Endothelial cell of umbilical vein (primary cell): Measurements from ENCODE around the gene ANAPC16. TPM values are rescaled to one million over a fixed set of nuclear protein-coding genes. Genes with fewer than 3 reads are reported as not detected.

Experiments used
- BruUV-seq: library from RNA; stranded (reverse); fragments of 400-500 nt; replicated peaks from 2 replicates; lab custom pipeline; 2021; lab: Mats Ljungman, UMichigan
- CTCF ChIA-PET: fragments of 300-600, 350-600 bp; sonication (Branson Sonifier 250); formaldehyde crosslinking; loops from one replicate; lab custom pipeline; 2021; ENCODE audit warnings: antibody characterized with exemption, inconsistent platforms; lab: Charles Lee
- POLR2A ChIA-PET: fragments of 300-600, 350-600 bp; sonication (Branson Sonifier 250); formaldehyde crosslinking; loops from one replicate; lab custom pipeline; 2021; ENCODE audit warnings: antibody characterized with exemption, inconsistent platforms; lab: Charles Lee
- DNase-seq: peaks from one replicate; pipeline ENCODE4 v3.0.0-alpha.2; 2011; ENCODE audit warnings: low read depth, low spot score
- FAIRE-seq: peaks from 2 replicates; lab custom pipeline; 2011; peaks lifted over from hg19 to GRCh38; lab: Jason Lieb, UNC
- H2AFZ ChIP-seq: 2 replicates; pipeline ENCODE4 v1.6.0; 2012; ENCODE audit warnings: low read depth, low read length, control low read depth, inconsistent platforms
- H3K27ac ChIP-seq: 2 replicates; pipeline ENCODE4 v1.5.1; 2011; ENCODE audit warnings: low read depth, mild to moderate bottlenecking, control low read depth, low read length, moderate library complexity; ENCODE audit not compliant: insufficient read depth
- H3K27me3 ChIP-seq, 2 experiments: 2 replicates each; pipeline versions ENCODE4 v1.6.0 to v1.6.1; 2011; ENCODE audit warnings: low read length in 2 of 2, mixed read lengths in 1 of 2; ENCODE audit not compliant: control insufficient read depth in 2 of 2, insufficient read depth in 2 of 2
- H3K36me3 ChIP-seq, 2 experiments: 2 replicates in 1 of 2; 3 replicates in 1 of 2; pipeline ENCODE4 v1.5.1; 2011; ENCODE audit warnings: low read length in 2 of 2, mild to moderate bottlenecking in 1 of 2, moderate library complexity in 1 of 2; ENCODE audit not compliant: control insufficient read depth in 2 of 2, insufficient read depth in 2 of 2; ENCODE audit errors: extremely low read depth in 1 of 2
- H3K4me1 ChIP-seq: 3 replicates; pipeline ENCODE4 v1.5.1; 2011; ENCODE audit warnings: mild to moderate bottlenecking, low read length; ENCODE audit not compliant: control insufficient read depth, insufficient read depth; ENCODE audit errors: extremely low read depth
- H3K4me2 ChIP-seq: 2 replicates; pipeline ENCODE4 v1.6.1; 2011; ENCODE audit warnings: low read length, control low read depth, mixed read lengths; ENCODE audit not compliant: insufficient read depth
- H3K4me3 ChIP-seq, 3 experiments: fragments of 200-600 bp in 1 of 3; sonication (generic), shearing (Covaris generic) in 1 of 3; replicated peaks in 1 of 3; 2 replicates each; pipeline ENCODE4 v1.5.1; 2011 to 2016; ENCODE audit warnings: control low read depth in 3 of 3, low read length in 3 of 3, mild to moderate bottlenecking in 2 of 3, inconsistent platforms in 1 of 3, low read depth in 1 of 3, moderate library complexity in 1 of 3; ENCODE audit not compliant: insufficient read depth in 1 of 3
- H3K79me2 ChIP-seq: 2 replicates; pipeline ENCODE4 v1.6.0; 2012; ENCODE audit warnings: low read length, inconsistent platforms; ENCODE audit not compliant: control insufficient read depth, insufficient read depth
- H3K9ac ChIP-seq: replicated peaks from 2 replicates; pipeline ENCODE3; 2011; ENCODE audit warnings: low read length, control low read depth; ENCODE audit not compliant: insufficient read depth; ENCODE audit errors: extremely low read depth
- H3K9me1 ChIP-seq: replicated peaks from 3 replicates; pipeline ENCODE4 v1.6.0; 2011; ENCODE audit warnings: mild to moderate bottlenecking, low read length; ENCODE audit not compliant: control insufficient read depth, insufficient read depth; ENCODE audit errors: extremely low read depth
- H3K9me3 ChIP-seq: replicated peaks from 2 replicates; pipeline ENCODE4 v1.5.1; 2012; ENCODE audit warnings: low read length, inconsistent platforms; ENCODE audit not compliant: control insufficient read depth, insufficient read depth
- H4K20me1 ChIP-seq: replicated peaks from 2 replicates; pipeline ENCODE3; 2011; ENCODE audit warnings: mild to moderate bottlenecking, low read length; ENCODE audit not compliant: control insufficient read depth, insufficient read depth; ENCODE audit errors: extremely low read depth
- EZH2 ChIP-seq: IDR thresholded peaks from 2 replicates; pipeline ENCODE4 v1.6.1; 2012; ENCODE audit warnings: borderline replicate concordance, low read depth, mild to moderate bottlenecking, moderate library complexity, low read length, inconsistent platforms; ENCODE audit not compliant: severe bottlenecking
- FOS ChIP-seq: IDR thresholded peaks from 2 replicates; pipeline ENCODE4 v1.6.1; 2011; ENCODE audit warnings: mild to moderate bottlenecking, low read length, moderate library complexity, borderline replicate concordance; ENCODE audit not compliant: insufficient read depth
- GATA2 ChIP-seq: IDR thresholded peaks from 2 replicates; pipeline ENCODE4 v1.7.0; 2011; ENCODE audit warnings: low read depth, mild to moderate bottlenecking, moderate library complexity, mixed read lengths, low read length; ENCODE audit not compliant: insufficient read length, insufficient read depth
- JUN ChIP-seq: IDR thresholded peaks from 2 replicates; pipeline ENCODE4 v1.6.1; 2011; ENCODE audit warnings: borderline replicate concordance, low read depth; ENCODE audit not compliant: insufficient read length, insufficient read depth
- MAX ChIP-seq: IDR thresholded peaks from 2 replicates; pipeline ENCODE4 v1.6.1; 2011; ENCODE audit not compliant: insufficient read depth, insufficient read length
- MYC ChIP-seq: IDR thresholded peaks from one replicate; pipeline ENCODE4 v1.6.1; 2011; ENCODE audit warnings: mild to moderate bottlenecking, low read depth, low read length
- POLR2A ChIP-seq: IDR thresholded peaks from 2 replicates; pipeline ENCODE4 v1.6.1; 2012; ENCODE audit warnings: low read depth, mild to moderate bottlenecking, control low read depth, low read length
- POLR2AphosphoS5 ChIP-seq: IDR thresholded peaks from 2 replicates; pipeline ENCODE4 v1.6.1; 2012; ENCODE audit warnings: low read depth, mild to moderate bottlenecking, control low read depth, low read length, moderate library complexity; ENCODE audit not compliant: insufficient read depth
- dilution Hi-C: fragments of 300-500 bp; cut with MboI; formaldehyde crosslinking; loops from one replicate; pipeline ENCODE4 v1.15.0; 2019; ENCODE audit warnings: low sequenced_read_pairs; ENCODE audit not compliant: extremely low pct_ligation_motif_present
- intact Hi-C: fragments of 100-400 bp; cut with micrococcal nuclease; formaldehyde crosslinking; loops from one replicate; pipeline ENCODE4 v1.10.0; 2022
- polyA plus RNA-seq, 4 experiments: library from polyadenylated mRNA; depleted of rRNA in 3 of 4; stranded (reverse) in 3 of 4; unstranded in 1 of 4; fragments of >200 nt; gene quantifications; 2 replicates each; pipeline versions ENCODE4 v1.2.1 to v1.2.3, GENCODE V29; 2011 to 2012; ENCODE audit warnings: missing spikeins in 1 of 4
- total RNA-seq: library from RNA; stranded (reverse); gene quantifications from 2 replicates; pipeline ENCODE4 v1.2.3, GENCODE V29; 2021
- TF ChIP-seq, protein P1 (sequence below), 2 donors: IDR thresholded peaks; 1 replicate in 1 of 2; 2 replicates in 1 of 2; pipeline ENCODE4 v1.5.1; 2011; ENCODE audit warnings: low read length in 2 of 2, mild to moderate bottlenecking in 2 of 2, moderate library complexity in 2 of 2, control low read depth in 1 of 2, inconsistent platforms in 1 of 2, low read depth in 1 of 2; ENCODE audit not compliant: insufficient read depth in 1 of 2; ENCODE audit errors: extremely low read depth in 1 of 2

The ANAPC16 gene
- total and polyA plus RNA-seq, 2 donors (not counting 3 experiments of a cell fraction or from before 2014, with no cell fraction given) = 38.1 to 44.4 TPM

DNA sequence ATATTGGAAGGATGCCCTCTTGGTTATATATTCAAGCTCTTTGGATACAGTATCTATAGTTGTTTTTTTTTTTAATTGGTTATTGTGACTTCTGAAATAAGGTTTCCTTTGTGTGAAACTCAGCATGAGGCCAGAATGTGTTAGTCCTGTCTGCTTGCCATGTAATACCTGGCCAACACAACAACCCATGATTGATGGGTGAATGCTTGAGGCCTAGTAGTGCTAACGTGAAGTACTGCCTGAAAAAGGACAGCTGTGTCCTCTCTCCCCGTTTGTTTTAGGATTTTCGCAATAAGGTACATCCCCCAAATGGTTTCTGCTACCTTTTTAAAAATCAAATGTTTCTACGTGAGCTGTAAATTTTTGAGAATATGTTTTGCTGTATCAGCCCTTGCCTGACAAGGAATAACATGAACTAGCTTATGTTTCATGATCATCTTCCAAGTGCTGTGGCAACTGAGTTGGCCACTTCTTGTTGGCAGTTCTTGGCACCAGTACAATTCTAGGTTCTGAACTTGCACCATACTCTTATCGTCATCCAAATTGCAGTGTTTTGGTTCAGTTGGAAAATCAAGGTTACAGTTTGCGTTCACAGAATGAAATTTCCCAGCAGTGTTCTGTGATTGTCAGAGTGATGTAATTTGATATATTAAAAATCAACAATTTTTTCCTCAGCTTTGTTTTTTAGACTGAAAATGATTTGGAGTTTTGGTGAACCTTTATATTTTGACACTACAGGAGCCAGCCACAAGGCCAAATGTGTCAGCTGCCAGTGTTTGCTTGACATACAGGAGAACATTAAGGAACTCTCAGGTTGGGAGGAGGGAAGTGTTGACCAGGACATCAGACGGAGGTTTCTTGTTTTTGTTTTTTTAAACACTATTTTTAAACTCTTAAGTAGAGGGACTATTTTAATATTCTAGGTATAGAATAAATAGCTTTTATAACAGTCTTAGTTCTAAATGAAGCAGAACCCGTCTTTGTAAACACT lies 13.7 kb downstream of the ANAPC16 start:
- DNase-seq (no peak), FAIRE-seq (no peak)
- POLR2A ChIA-PET = interaction anchor here (2.3 kb wide), 1 partner anchor 44 kb away, joined by 8 read pairs; the partner anchor contains the start of gene DDIT4

More for the DNA sequence above, 13.7 kb downstream of the ANAPC16 start:
- BruUV-seq = no TSS peak
- dilution Hi-C loops (no loop called here), intact Hi-C loops (no loop called here)
- Histone ChIP-seq H2AFZ (no peak overlapping the region), H3K9ac (no peak overlapping the region), H3K79me2 (no peaks in the 10 kb centered on the region), H3K27ac (no peak overlapping the region), H3K4me2 (no peak overlapping the region), H4K20me1 (no peaks in the 10 kb centered on the region), H3K27me3 (no peaks in the 10 kb centered on the region), H3K36me3 (peaks cover 0 to 4% of the 10 kb centered on the region in 2 experiments), H3K4me3 (no peak overlapping the region), H3K9me3 (no peaks in the 10 kb centered on the region), H3K4me1 (no peaks in the 10 kb centered on the region), H3K9me1 (no peaks in the 10 kb centered on the region)
- CTCF ChIA-PET = interaction anchor here (0.7 to 1.7 kb wide), 9 partner anchors 8 to 108 kb away, joined by 3 to 11 read pairs (median 4); no protein-coding TSS in a partner anchor
- TF ChIP-seq EZH2 (no peak), GATA2 (no peak), JUN (no peak), POLR2A (no peak), FOS (no peak), MAX (no peak), MYC (no peak), POLR2AphosphoS5 (no peak)
- TF ChIP-seq, protein P1, sequence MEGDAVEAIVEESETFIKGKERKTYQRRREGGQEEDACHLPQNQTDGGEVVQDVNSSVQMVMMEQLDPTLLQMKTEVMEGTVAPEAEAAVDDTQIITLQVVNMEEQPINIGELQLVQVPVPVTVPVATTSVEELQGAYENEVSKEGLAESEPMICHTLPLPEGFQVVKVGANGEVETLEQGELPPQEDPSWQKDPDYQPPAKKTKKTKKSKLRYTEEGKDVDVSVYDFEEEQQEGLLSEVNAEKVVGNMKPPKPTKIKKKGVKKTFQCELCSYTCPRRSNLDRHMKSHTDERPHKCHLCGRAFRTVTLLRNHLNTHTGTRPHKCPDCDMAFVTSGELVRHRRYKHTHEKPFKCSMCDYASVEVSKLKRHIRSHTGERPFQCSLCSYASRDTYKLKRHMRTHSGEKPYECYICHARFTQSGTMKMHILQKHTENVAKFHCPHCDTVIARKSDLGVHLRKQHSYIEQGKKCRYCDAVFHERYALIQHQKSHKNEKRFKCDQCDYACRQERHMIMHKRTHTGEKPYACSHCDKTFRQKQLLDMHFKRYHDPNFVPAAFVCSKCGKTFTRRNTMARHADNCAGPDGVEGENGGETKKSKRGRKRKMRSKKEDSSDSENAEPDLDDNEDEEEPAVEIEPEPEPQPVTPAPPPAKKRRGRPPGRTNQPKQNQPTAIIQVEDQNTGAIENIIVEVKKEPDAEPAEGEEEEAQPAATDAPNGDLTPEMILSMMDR (IDR thresholded peaks at IDR 0.05; ENCODE audit: extremely low read depth in 1 of 2, insufficient read depth in 1 of 2, low read depth in 1 of 2, low read length in 2 of 2) = no peak
